Measurements from ENCODE around the gene ORMDL1.

Gene ORMDL1, protein sequence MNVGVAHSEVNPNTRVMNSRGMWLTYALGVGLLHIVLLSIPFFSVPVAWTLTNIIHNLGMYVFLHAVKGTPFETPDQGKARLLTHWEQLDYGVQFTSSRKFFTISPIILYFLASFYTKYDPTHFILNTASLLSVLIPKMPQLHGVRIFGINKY

DNA sequence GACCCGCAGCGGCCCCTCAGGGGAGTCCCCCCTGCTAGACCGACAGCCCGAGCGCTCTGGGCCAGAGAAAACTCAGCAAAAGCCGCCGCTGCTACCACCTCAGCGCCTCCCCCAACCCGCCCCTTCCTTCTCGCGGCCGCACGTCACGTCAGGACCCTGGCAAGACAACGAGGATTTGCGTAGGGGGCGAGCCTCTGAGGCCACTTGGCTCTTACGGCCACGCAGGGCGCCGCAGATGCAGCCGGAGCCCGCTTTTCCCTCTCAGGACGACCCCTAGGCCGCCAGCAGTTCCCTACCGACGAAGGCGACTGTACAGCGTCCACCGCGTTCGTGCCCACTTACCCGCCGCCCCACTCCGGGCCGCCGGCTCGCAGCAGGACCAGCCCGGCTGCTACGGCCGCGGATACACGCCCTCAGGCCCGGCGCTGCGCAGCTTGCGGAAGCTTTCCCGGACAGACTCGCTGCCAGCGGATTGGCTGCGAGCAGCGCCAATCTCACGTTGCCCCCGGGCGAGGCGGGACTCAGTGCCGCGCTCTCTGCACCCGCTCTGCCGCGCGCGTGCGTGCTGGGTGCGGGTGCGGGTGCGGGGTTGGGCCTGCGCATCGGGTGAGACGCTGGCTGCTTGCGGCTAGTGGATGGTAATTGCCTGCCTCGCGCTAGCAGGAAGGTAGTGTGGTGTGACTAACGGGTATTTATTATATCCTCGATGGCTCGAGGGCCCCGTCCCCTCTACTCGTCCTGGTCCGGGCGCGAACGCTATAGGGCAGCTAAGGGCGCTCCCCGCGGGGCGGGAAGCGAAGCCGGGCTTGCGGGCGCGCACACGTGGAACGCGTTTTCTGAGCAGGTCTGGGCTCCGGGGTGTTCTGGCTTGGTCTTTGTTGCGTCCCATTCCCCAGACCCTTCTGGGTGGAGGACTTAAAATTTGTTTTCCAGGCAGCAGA lies at the start of gene ORMDL1, which contains the start of gene PMS1:
Gene ORMDL1, minus strand, starts transcription at position 413 of the 941 bp plus-strand sequence. CDS start 1,744 bp downstream, outside the sequence.
Gene PMS1, plus strand, starts transcription at position 524 of the 941 bp plus-strand sequence. CDS start 7,360 bp downstream, outside the sequence.
- DNase-seq (ENCODE audit: low read depth, low spot score), result peak; percentile 99

DNA sequence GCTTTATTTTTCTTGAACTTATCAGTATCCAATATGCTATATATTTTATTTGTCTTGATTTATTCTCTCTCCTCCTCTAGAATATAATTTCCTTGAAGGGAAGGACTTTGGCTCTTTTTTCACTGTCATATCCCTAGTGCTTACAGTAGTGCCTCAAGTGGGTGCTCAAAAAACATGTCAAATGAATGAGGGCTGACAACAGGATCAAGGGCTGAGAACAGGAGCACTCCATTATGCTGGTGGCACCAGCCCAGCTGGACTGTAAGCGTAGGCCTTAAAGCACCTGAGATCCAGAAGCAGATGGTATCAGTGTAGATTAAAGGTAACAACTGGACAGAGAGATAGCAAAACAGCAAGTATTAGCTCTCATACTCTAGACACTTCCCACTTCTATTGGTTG lies 46.4 kb upstream of the ORMDL1 start:
- no peak for DNase-seq (ENCODE audit: low read depth, low spot score)

DNA sequence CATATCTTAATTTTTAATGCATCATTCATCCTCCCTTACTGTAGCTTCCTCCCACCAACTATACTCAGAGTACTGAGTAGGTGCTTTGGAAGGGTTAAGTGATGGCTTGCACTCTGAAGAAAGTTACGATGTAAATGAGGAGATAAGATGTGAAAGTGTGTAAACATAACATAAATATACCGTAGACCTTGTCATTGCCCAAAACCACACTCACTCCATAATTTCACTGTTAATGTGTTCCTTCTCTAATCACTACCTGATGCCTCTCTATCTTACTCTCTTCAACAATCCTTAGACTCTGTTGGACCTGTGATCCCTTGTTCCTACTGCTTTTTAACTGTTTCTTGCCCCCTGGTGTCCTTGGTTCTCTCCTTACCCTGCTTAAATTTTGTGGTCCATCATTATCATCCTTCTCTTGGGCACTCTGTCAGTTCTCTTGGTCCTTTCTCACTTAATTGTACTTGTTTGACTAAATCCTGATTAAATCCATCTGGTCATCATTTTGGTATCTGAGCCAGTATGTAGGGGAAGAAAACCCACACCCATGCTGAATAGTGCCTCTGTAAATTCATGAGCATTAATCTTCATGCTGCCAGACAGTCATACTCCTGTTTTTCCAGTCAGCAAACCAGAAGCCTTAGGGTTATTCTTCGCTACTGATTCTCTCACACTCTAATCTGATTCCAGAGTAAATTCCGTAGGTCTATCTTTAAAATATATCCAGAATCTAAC lies 45.1 kb upstream of the ORMDL1 start:
- DNase-seq (ENCODE audit: low read depth, low spot score), result no peak

DNA sequence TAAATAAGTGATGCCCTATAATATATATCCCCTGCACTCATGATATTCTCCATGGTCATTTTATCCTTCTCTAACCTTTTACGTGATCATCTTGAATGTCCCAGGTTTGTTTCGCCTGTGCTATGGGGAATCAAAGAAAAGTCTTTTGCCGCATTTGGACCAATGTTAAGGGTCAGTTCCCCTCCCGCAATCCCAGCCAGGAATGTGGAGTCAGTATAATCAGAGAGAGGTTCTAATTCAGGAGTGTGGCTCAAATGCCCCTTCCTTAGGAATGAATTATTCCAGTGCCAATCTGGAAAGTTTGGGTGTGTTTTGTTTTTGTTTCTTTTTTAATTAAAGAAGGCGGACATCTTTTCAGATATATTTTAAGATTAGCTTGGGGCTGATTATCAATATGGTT lies 41.9 kb upstream of the ORMDL1 start:
- DNase-seq (ENCODE audit: low read depth, low spot score), result no peak

DNA sequence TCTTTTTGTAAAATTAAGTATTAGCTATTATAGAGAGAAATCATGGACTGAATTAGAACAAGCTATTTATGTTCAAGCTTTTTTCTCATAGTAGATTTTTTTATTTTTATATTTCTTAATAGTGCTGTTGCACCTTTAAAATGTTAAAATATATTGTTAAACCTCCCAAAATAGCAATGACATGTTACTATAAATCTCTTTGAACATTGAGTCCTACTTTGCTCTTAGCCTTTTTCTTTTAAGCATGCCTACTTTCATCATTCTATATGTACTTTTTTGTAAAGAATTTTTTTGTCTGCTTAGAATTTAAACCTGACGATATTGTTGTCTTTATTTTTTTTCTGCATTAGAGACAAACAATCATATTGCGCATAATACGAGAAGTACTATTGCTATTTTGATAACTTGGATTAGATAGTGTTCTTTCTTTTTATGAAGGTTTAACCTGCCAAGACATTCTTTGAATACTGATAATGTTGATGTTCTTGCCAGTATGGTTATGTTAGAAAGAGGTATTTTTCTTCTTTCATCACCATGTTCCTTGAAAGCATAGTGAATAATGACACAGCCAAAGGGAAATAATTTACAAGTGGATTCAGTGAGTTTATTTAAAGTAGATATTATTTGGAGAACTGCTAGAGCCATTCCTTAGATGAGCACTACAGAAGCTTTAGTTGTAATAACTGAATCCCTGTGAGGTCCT lies 40.7 kb upstream of the ORMDL1 start:
- no peak for DNase-seq (ENCODE audit: low read depth, low spot score)

DNA sequence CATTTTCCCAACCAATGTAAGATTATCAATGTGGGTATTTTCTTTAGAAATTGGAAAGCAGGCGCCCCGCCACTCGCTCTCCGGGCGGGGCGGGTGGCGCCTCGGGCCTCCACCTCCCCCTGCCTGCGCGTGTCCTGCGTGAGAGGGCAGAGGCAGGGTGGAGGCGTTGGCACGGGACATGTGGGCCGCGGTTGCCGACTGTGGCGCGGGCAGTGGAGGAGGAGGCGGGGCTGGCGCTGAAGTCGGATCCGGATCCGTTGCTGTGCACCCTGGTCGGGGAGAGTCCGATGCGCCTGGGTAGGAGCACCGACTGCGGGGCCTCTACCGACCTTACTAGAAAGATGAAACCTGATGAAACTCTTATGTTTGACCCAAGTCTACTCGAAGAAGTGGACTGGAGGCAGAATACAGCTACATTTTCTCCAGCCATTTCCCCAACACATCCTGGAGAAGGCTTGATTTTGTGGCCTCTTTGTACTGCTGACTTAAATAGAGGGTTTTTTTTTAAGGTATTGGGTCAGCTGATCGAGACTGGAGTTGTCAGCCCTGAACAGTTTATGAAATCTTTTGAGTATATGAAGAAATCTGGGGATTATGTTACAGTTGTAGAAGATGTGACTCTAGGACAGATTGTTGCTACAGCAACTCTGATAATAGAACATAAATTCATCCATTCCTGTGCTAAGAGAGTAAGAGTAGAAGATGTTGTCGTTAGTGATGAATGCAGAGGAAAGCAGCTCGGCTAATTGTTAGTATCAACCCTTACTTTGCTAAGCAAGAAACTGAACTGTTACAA lies 38.0 kb upstream of the ORMDL1 start:
- DNase-seq (ENCODE audit: low read depth, low spot score), result no peak

DNA sequence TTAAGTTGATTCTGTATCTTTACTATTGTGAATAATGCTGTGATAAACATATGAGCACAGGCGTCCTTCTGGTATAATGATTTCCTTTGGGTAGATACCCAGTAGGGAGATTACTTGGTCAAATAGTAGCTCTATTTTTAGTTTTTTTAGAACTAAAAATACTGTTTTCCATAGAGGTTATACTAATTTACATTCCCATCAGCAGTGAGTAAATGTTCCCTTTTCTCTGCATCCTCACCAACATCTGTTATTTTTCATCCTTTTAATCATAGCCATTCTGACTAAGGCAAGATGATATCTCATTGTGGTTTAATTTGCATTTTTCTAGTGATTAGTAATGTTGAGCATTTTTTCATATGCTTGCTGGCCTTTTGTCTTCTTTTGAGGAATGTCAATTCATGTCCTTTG lies 35.2 kb upstream of the ORMDL1 start:
- DNase-seq (ENCODE audit: low read depth, low spot score), result no peak

DNA sequence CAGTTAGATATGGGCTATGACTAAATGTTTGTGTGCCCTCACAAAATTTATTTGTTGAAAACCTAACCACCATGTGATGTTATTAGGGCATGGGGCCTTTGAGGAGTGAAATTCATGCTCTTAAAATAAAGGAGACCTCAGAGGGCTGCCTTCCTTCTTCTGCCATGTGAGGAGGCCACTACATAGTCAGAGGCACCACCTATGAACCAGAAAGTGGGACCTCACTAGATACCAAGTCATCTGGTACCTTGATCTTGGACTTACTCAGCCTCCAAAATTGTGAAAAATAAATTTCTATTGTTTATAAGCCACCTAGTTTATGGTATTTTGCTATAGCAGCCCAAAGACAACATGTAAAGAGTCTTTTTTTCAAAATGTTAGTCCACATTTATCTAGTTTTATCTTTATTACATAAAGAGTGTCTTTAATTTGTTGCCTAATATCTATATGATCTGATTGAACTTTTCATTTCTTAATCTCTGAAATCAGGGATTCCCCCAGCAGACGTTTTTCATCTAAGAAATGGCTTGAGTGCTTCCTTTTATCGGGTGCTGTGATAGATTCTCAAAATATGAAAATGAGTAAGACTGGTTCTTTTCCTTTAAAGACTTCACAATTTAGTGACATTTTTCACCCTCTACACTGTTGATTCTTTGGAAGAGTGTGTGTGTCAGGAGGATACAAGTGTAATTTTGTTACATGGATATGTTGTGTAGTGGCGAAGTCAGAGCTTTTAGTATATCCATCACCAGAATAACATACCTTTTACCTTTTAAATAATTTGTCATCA lies 34.3 kb upstream of the ORMDL1 start:
- DNase-seq (ENCODE audit: low read depth, low spot score), result no peak

DNA sequence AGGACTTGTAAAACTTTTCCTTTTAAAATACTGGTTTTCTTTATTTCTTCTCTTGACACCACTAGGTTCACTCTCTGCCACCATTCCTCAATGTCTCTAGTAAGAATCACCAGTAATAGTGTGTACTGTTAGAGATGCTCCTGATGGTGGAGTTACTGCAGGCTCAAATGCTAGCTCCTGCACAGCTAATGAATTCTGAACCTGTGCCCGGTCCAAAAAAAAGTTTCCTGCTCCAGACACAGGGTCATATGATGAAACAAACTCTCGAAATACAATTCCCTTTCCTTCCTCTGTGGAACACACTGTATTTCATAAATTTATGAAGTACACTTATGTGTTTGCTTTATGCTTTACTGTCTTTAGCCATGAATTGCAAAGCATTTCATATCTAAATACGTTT lies 19.3 kb upstream of the ORMDL1 start:
- no peak for DNase-seq (ENCODE audit: low read depth, low spot score)

DNA sequence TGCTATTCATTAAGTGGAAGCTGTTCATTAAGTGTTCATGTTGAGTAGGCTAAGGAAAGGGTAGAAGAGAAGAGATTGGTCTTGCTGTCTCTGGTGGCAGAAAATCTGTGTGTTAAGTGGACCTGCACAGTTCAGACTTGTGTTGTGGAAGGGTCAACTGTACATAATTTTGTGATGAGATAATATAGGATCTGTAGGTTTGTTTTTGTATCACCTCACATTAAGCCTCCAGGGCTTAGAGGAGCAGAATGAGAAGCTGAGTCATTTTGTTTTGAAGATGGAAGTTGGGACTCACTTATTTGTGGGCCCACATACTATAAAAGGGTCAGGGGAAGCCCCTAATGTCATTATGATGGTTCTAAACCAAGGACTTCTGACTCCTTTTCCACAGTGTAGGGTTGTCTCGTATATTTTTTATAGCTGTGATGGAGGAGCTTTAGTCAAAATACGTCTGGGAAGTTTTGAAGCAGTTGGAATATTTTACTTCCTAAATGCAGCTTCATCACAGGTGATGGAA lies 18.3 kb upstream of the ORMDL1 start:
- no peak for DNase-seq (ENCODE audit: low read depth, low spot score)

DNA sequence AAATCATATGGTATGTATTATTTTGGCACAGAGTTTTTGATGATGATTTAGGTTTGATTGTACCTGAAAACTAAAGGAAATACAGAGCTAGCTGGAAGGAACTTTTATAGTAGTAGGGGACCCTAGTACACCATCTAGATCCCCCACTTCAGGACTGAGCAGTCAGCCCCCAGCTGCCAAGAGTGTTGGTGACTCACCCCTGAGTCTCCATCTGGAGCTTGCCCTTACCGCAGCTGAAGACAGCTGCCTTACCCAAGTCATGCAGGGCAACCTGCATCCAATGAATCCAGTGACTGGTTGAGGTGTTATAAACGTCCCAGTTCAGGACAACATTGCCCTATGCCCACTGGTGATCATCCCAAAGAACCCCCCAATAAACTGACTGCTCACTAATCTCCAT lies 15.4 kb upstream of the ORMDL1 start:
- DNase-seq (ENCODE audit: low read depth, low spot score), result peak; percentile 73

DNA sequence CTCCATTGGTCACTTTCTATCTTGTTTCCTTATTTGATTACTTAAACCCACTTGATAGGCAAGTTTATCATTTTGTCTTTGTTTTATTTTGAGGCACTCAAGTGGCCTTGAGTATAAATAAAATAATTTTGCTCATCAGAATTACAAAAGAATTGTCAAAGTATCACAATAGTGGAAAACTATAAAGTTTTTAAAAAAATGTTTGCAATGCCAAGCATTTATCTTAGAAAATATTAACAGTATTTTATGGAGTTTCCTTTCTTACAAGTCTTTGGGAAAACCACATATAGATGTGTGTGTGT lies 14.8 kb upstream of the ORMDL1 start:
- DNase-seq (ENCODE audit: low read depth, low spot score), result no peak

DNA sequence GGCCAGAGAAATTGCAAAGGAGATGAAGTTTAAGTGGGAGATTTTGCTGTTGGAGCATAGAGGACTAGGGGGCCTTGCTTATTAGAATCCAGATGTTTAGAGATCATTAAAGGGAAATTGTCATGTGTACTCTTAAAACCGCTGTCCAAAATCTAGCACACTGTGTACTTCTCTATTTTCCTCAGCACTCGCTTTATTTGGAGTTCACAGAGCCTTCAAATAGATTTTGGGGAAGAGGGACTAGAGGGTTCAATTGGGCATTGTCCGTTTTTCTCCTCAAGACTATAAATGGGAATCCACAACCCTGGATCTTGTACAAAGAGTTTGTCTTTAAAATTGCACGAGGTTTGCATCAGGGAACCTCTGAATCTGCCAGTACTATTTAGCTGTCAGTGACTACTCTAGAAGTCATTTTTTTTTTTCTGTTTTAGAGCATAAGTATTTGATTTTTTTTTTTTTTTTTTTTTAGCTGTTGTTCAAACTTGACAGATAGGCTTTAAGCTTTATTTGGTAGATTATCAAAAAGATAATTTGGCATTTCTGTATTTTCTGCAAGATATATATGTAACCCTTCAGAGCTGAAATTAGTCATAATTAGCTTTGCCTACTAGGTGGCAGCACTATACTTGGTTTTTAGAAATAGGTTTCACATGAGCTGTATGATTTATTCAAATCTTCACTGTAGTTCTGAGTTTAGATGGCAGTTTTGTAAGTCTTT lies 14.3 kb upstream of the ORMDL1 start:
- DNase-seq (ENCODE audit: low read depth, low spot score), result peak; percentile 59

DNA sequence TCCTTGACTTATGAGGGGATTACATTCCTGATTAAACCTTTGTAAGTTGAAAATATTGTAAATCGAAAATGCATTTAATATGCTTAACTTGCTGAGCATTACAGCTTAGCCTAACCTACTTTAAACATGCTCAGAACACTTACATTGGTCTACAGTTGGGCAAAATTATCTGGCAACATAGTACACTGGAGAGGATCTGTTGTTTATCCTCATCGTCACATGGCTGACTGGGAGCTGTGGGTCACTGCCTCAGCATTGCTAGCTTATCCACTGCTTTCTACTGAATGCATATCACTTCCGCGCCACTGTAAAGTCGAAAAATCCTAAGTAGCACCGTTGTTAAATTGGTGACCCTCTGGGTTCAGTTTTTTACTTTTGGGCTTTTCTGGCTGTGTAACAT lies 13.8 kb upstream of the ORMDL1 start:
- no peak for DNase-seq (ENCODE audit: low read depth, low spot score)

DNA sequence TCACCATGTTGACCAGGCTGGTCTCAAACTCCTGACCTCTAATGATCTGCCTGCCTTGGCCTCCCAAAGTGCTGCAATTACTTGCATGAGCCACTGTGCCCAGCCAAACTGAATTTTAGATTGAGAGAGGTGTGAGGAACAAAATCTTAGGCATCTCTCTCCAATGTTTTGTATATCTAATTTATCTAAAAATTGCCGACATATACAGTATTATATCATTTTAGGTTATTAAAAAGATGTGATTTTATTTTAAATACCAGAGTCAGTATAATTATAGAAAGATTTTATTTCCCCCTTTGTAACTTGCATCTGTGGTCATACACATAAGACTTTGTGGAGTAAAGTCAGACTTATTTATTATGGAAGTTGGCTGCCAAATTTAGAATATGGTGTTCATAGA lies 10.2 kb upstream of the ORMDL1 start:
- no peak for DNase-seq (ENCODE audit: low read depth, low spot score)

DNA sequence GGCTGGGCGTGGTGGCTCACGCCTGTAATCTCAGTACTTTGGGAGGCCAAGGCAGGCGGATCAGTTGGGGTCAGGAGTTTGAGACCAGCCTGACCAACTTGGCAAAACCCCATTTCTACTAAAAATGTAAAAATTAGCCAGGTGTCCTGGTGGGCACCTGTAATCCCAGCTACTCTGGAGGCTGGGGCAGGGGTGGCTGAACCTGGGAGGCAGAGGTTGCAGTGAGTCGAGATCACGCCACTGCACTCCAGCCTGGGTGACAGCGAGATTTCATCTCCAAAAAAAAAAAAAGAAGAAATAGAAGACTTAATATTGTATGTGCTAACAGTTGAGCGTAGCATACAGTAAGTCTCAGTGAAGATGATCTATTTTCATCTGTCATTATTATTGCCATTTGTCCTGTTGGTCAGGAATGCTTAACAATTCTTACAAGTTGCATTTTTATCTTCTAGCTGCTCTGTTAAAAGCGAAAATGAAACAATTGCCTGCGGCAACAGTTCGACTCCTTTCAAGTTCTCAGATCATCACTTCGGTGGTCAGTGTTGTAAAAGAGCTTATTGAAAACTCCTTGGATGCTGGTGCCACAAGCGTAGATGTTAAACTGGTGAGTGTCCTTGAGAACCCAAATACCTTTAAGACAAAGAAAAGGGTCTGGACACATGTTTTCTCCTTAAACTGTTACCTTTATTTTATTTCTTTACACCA lies 7.4 kb upstream of the ORMDL1 start:
- no peak for DNase-seq (ENCODE audit: low read depth, low spot score)

DNA sequence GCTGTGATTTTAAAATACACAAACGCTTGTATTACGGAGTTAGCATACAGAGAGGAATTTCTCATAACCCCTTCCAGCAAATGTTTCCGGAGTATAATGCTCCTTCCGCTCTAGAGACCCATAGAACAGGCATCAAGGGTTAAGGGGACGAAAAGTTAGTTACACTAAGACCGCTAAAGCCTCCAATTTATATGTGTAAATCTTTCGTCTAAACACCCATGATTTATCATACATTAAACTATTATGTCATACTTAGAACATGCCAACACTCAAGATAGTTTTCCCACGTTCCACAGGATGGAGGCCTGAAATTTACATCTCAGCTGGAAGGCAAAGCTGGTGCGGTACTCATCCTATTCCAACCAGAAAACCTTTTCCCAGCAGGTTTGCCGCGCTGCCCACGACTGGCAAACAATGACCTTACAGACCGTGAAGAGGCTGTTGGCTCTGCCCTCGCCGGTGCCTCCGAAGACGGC lies 650 bp downstream of the ORMDL1 start:
- no peak for DNase-seq (ENCODE audit: low read depth, low spot score)

DNA sequence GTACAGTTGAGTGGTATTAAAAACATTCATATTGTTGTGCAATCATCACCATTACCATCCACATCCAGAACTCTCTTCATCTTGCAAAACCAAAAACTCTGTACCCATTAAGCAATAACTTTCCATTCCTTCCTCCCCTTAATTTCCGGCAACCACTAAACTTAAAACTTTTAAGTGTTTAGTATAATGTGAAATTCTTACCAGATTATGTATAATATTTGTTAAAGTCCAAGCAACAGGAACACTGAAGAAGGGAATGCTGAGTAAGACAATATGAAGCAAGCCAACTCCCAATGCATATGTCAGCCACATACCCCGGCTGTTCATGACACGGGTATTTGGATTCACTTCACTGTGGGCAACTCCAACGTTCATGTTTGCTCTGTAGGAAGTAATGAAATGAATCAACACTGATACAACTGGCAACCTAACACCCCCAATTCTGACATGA lies 1.9 kb downstream of the ORMDL1 start:
- no peak for DNase-seq (ENCODE audit: low read depth, low spot score)

DNA sequence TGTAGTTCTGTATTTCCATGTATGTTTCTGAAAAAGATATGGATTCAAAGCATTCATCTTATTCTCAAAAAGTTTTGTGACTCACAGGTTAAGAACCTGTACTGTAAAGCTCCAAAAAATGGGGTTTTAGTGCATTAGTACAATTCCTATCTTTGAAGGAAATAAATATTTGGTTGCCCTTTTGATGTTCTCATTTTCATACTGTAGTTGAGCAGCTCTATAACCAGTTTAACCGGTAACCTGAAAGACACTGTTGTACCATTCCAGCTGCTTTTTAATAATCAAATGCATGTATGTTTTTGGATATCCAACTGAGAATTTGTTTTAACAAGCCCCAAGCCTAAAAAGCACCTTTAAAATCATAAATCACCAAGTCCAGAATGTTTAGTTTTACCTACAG lies 11.9 kb downstream of the ORMDL1 start:
- no peak for DNase-seq (ENCODE audit: low read depth, low spot score)

Data from astrocyte of the hippocampus (primary cell).